HepG2 (cell line): ENCODE results near the gene PEX11B. TPM values are rescaled to one million over a fixed set of nuclear protein-coding genes. Genes with fewer than 3 reads are reported as not detected.
A peak's percentile ranks its signal among the peaks of the same experiment; 100 is the strongest.

ENCODE experiments used
- CAMTA2 ChIP-seq: sonication (generic); formaldehyde crosslinking; IDR thresholded peaks from 2 replicates; pipeline ENCODE4 v1.4.0; 2020; ENCODE audit warnings: mild to moderate bottlenecking, missing genetic modification reagents, borderline replicate concordance
- DDIT3 ChIP-seq: sonication (generic); formaldehyde crosslinking; IDR thresholded peaks from 2 replicates; pipeline ENCODE4 v1.4.0; 2020; ENCODE audit warnings: mild to moderate bottlenecking, missing genetic modification reagents
- EED ChIP-seq: sonication (generic); formaldehyde crosslinking; IDR thresholded peaks from 2 replicates; pipeline ENCODE4 v1.5.0; 2020; ENCODE audit warnings: mild to moderate bottlenecking, missing genetic modification reagents
- FOXA1 ChIP-seq, 2 experiments: fragments of 450-650 bp in 1 of 2; sonication (generic) in 1 of 2; formaldehyde crosslinking in 1 of 2; IDR thresholded peaks; 2 replicates each; pipeline versions ENCODE4 v1.4.0 to v1.6.1; 2016 to 2020; ENCODE audit warnings: missing genetic modification reagents in 1 of 2
- FOXJ3 ChIP-seq: sonication (generic); formaldehyde crosslinking; IDR thresholded peaks from 2 replicates; pipeline ENCODE4 v1.4.0; 2020; ENCODE audit warnings: missing genetic modification reagents, mild to moderate bottlenecking, borderline replicate concordance
- GLI4 ChIP-seq: sonication (generic); formaldehyde crosslinking; IDR thresholded peaks from 2 replicates; pipeline ENCODE4 v1.5.1; 2020; ENCODE audit warnings: missing genetic modification reagents, mild to moderate bottlenecking, moderate library complexity, borderline replicate concordance
- IRF1 ChIP-seq: sonication (generic); formaldehyde crosslinking; IDR thresholded peaks from 2 replicates; pipeline ENCODE4 v1.4.0; 2020; ENCODE audit warnings: low read depth, mild to moderate bottlenecking, missing genetic modification reagents
- KLF16 ChIP-seq, 2 experiments: sonication (generic) in 1 of 2; formaldehyde crosslinking in 1 of 2; IDR thresholded peaks; 2 replicates each; pipeline versions ENCODE4 v1.6.1 to v1.8.0; 2016 to 2023; ENCODE audit warnings: missing genetic modification reagents in 2 of 2, missing compliant biosample characterization in 1 of 2
- KLF6 ChIP-seq: IDR thresholded peaks from 2 replicates; pipeline ENCODE4 v1.8.0; 2016; ENCODE audit warnings: missing biosample characterization, missing genetic modification reagents
- LCORL ChIP-seq, 2 experiments: fragments of 450-650 bp in 1 of 2; sonication (generic) in 1 of 2; formaldehyde crosslinking in 1 of 2; IDR thresholded peaks; 2 replicates each; pipeline versions ENCODE4 v1.5.0 to v1.6.1; 2017 to 2020; ENCODE audit warnings: antibody characterized with exemption in 1 of 2, missing genetic modification reagents in 1 of 2
- MAFG ChIP-seq: sonication (generic); formaldehyde crosslinking; IDR thresholded peaks from 2 replicates; pipeline ENCODE4 v1.5.1; 2020; ENCODE audit warnings: mild to moderate bottlenecking, missing genetic modification reagents
- MTERF4 ChIP-seq: sonication (generic); formaldehyde crosslinking; IDR thresholded peaks from 2 replicates; pipeline ENCODE4 v1.8.0; 2023; ENCODE audit warnings: mild to moderate bottlenecking, missing genetic modification reagents
- NR0B2 ChIP-seq: sonication (generic); formaldehyde crosslinking; IDR thresholded peaks from 2 replicates; pipeline ENCODE4 v1.4.0; 2020; ENCODE audit warnings: mild to moderate bottlenecking, missing genetic modification reagents
- NR3C1 ChIP-seq: sonication (generic); formaldehyde crosslinking; IDR thresholded peaks from 2 replicates; pipeline ENCODE4 v1.4.0; 2020; ENCODE audit warnings: missing genetic modification reagents
- RBM22 ChIP-seq: fragments of 200-400 bp; formaldehyde crosslinking; optimal IDR thresholded peaks from 2 replicates; pipeline ENCODE3; 2017; ENCODE audit warnings: mild to moderate bottlenecking, low read length, moderate library complexity
- SNAPC2 ChIP-seq: sonication (generic); formaldehyde crosslinking; IDR thresholded peaks from 2 replicates; pipeline ENCODE4 v1.8.1; 2022; ENCODE audit warnings: mild to moderate bottlenecking, missing genetic modification reagents
- TIGD3 ChIP-seq: sonication (generic); formaldehyde crosslinking; IDR thresholded peaks from 2 replicates; pipeline ENCODE4 v1.5.1; 2020; ENCODE audit warnings: mild to moderate bottlenecking, missing genetic modification reagents, borderline replicate concordance
- TRIM22 ChIP-seq: fragments of 450-650 bp; IDR thresholded peaks from 2 replicates; pipeline ENCODE4 v1.6.1; 2017
- XRCC5 ChIP-seq: fragments of 200-400 bp; formaldehyde crosslinking; optimal IDR thresholded peaks from 2 replicates; pipeline ENCODE3; 2017; ENCODE audit warnings: mild to moderate bottlenecking, low read length
- ZBTB1 ChIP-seq: sonication (generic); formaldehyde crosslinking; IDR thresholded peaks from 2 replicates; pipeline ENCODE4 v1.4.0; 2020; ENCODE audit warnings: missing genetic modification reagents, borderline replicate concordance
- ZBTB42 ChIP-seq: sonication (generic); formaldehyde crosslinking; IDR thresholded peaks from 2 replicates; pipeline ENCODE4 v1.5.0; 2020; ENCODE audit warnings: mild to moderate bottlenecking, missing genetic modification reagents
- ZNF253 ChIP-seq: sonication (generic); formaldehyde crosslinking; IDR thresholded peaks from 2 replicates; pipeline ENCODE4 v1.8.0; 2022; ENCODE audit warnings: mild to moderate bottlenecking, missing genetic modification reagents, borderline replicate concordance
- ZNF317 ChIP-seq: sonication (generic); formaldehyde crosslinking; IDR thresholded peaks from 2 replicates; pipeline ENCODE4 v1.5.0; 2020; ENCODE audit warnings: mild to moderate bottlenecking, missing genetic modification reagents
- polyA plus RNA-seq, 8 experiments: library from polyadenylated mRNA; depleted of rRNA in 3 of 8; stranded (reverse) in 7 of 8; unstranded in 1 of 8; fragments of >200 nt; fragmentation: Illumina TruSeq in 4 of 8; extraction: Trizol in 4 of 8; gene quantifications; 2 replicates each; pipeline versions ENCODE4 v1.2.1 to v1.2.3, GENCODE V29; 2011 to 2016; ENCODE audit warnings: low read depth in 4 of 8, missing spikeins in 1 of 8, mixed read lengths in 1 of 8; ENCODE audit not compliant: insufficient read depth in 1 of 8
- total RNA-seq, 5 experiments: library from RNA; depleted of rRNA; stranded (reverse); fragments of >200 nt; fragmentation: Illumina TruSeq; extraction: Trizol; gene quantifications; 2 replicates each; pipeline ENCODE4 v1.2.3, GENCODE V29; 2016; ENCODE audit warnings: low read depth in 1 of 5

PEX11B gene
- total and polyA plus RNA-seq, 2 of the 13 experiments (the other 11 are each of a cell fraction or from before 2014, with no cell fraction given): 21.6 to 48.4 TPM

GRCh38 chr1:145918144-145918991 is at the start of gene PEX11B (continued):
- no peak; the same call in 1 of the 2 replicates for TF ChIP-seq IRF1 (CRISPR knock-in tag)
- no peak for TF ChIP-seq KLF6 (CRISPR knock-in tag)
- no peak for TF ChIP-seq NR0B2 (CRISPR knock-in tag)
- no peak for TF ChIP-seq ZBTB42
- TF ChIP-seq KLF16 (CRISPR knock-in tag; IDR thresholded peaks at IDR 0.05): peak in 1 of 2 experiments; percentile 57; a peak in 2 of 4 replicates
- TF ChIP-seq ZBTB1 (CRISPR knock-in tag): no peak
- no peak for TF ChIP-seq DDIT3 (CRISPR knock-in tag)
- TF ChIP-seq MAFG (CRISPR knock-in tag): no peak
- no peak for TF ChIP-seq FOXA1 (IDR thresholded peaks at IDR 0.05)
- no peak for TF ChIP-seq FOXA1 (CRISPR knock-in tag; IDR thresholded peaks at IDR 0.05)
- no peak; the same call in 1 of the 2 replicates for TF ChIP-seq ZNF317 (CRISPR knock-in tag)
- no peak for TF ChIP-seq FOXJ3 (CRISPR knock-in tag)
- TF ChIP-seq GLI4 (CRISPR knock-in tag): peak; percentile 82; the same call in 1 of the 2 replicates
- no peak for TF ChIP-seq NR3C1
- TF ChIP-seq SNAPC2 (CRISPR knock-in tag): no peak
- no peak for TF ChIP-seq TIGD3
- TF ChIP-seq TRIM22: no peak
- no peak for TF ChIP-seq RBM22
- TF ChIP-seq MTERF4: no peak; the same call in 1 of the 2 replicates
- no peak for TF ChIP-seq EED (CRISPR knock-in tag)
- no peak for TF ChIP-seq XRCC5
- no peak for TF ChIP-seq LCORL (IDR thresholded peaks at IDR 0.05)
- TF ChIP-seq LCORL (CRISPR knock-in tag; IDR thresholded peaks at IDR 0.05): no peak
- TF ChIP-seq ZNF253 (CRISPR knock-in tag): no peak
- no peak for TF ChIP-seq CAMTA2
